ENCODE measurements around the gene DISP2.

Gene DISP2

DNA sequence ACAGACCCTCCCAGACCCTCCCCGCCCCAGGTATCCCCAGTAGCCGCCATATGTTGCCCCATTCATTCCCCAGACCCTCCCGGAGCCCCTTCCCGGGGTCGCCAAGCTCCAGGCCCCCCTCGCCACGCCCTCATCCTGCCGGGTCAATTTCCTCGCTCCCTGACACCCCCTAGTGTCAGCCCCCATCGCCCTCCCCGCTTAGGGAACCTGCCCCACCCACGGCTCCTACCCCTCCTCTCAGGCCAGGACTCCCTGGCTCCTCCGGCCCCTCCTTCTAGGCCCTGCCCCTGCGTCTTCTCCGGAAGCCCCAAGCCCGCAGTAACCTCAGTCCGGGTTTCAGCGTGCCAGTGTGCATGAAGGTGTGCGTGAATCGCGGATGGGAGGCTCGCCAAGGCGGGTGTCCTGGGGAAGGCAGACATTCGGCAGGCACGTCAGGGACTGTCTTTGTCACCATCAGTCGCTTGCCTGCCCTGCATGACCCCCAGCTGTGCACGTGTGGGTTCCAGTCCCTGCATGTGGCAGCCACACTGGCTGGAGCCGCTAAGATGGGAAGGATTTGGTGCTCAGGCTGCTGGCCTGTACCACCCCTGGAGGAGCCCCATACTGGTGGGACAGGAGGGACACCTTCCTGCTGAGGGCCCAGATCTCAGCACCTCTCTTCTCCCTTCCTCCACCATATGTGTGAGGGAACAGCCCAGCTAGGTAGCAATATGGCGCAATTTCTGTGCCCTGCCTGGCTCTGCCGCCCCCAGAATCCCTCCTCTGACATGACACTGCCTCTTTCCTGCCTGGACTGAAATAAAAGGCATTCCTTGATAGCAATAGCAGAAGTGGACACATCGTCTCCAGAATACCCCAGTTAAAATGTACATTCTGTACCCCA, 693 bp downstream of the DISP2 start:
- Histone ChIP-seq H3K9me3 (ENCODE audit: low read length) (no peaks in the 10 kb centered on the region), H3K9ac (ENCODE audit: low read length) (no peak overlapping the region), H3K27me3 (ENCODE audit: control insufficient read depth in 1 of 2, insufficient read depth in 2 of 2, low read length in 2 of 2) (peaks cover 0 to 7% of the 10 kb centered on the region in 2 donors), H3K4me3 (ENCODE audit: low read depth in 1 of 2, low read length in 2 of 2) (peak overlapping the region; percentile 31 to 57), H3K4me1 (ENCODE audit: insufficient read depth, low read length) (no peaks in the 10 kb centered on the region), H3K36me3 (ENCODE audit: insufficient read depth, low read length) (no peaks in the 10 kb centered on the region), H3K27ac (ENCODE audit: low read depth, low read length) (no peak overlapping the region)

DNA sequence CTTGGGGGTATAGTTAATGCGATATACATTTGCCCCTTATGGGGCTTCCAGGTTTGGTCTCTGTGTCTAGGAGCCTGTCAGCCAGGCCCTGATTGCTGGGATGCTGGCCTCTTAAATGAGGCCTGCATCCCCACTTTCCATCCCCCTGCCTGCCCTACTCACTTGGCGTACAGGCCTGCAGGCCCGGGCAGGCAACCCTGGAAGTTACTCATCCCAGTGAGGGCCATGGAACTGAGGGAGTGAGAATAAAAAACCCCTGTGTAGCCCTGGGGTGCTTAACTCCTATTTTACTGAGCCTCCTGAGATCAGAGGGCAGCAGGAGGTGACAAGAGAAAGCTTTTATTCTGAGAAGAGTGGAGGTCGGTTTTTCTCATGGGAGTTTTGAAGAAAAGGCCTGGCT, 2.0 kb downstream of the DISP2 start:
- no peak overlapping the region for H3K9ac ChIP-seq (ENCODE audit: low read length)
- H3K4me1 ChIP-seq (ENCODE audit: insufficient read depth, low read length): no peaks in the 10 kb centered on the region
- H3K9me3 ChIP-seq (ENCODE audit: low read length): no peaks in the 10 kb centered on the region
- peaks cover 0 to 7% of the 10 kb centered on the region in 2 donors for H3K27me3 ChIP-seq (ENCODE audit: control insufficient read depth in 1 of 2, insufficient read depth in 2 of 2, low read length in 2 of 2)
- no peak overlapping the region for H3K4me3 ChIP-seq (ENCODE audit: low read depth in 1 of 2, low read length in 2 of 2)
- H3K27ac ChIP-seq (ENCODE audit: low read depth, low read length): no peak overlapping the region
- no peaks in the 10 kb centered on the region for H3K36me3 ChIP-seq (ENCODE audit: insufficient read depth, low read length)

DNA sequence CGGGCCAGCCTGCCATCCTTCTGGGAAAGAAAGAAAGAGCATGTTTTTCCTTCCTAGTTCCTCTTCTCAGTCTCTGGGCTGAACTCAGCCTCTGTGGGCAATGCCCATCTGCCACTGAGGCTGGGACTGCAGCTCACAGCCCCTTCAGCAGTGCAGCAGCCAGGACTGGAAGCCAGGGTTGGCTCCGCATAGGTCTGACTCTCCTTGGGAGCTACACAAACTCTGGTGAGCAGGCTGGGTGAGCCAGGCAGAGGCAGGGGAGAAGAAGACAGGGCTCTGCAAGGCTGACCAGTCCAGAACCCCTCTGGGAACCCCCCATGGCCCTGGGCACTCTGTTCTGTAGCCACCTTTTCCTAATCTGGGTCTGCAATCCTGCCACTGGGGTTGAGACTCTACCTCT, 3.6 kb downstream of the DISP2 start:
- H3K4me3 ChIP-seq (ENCODE audit: low read depth in 1 of 2, low read length in 2 of 2): no peak overlapping the region
- H3K27ac ChIP-seq (ENCODE audit: low read depth, low read length): no peak overlapping the region
- peaks cover 3% of the 10 kb centered on the region for H3K4me1 ChIP-seq (ENCODE audit: insufficient read depth, low read length)
- peaks cover 0 to 7% of the 10 kb centered on the region in 2 donors for H3K27me3 ChIP-seq (ENCODE audit: control insufficient read depth in 1 of 2, insufficient read depth in 2 of 2, low read length in 2 of 2)
- H3K36me3 ChIP-seq (ENCODE audit: insufficient read depth, low read length): no peaks in the 10 kb centered on the region
- no peak overlapping the region for H3K9ac ChIP-seq (ENCODE audit: low read length)
- H3K9me3 ChIP-seq (ENCODE audit: low read length): no peaks in the 10 kb centered on the region

DNA sequence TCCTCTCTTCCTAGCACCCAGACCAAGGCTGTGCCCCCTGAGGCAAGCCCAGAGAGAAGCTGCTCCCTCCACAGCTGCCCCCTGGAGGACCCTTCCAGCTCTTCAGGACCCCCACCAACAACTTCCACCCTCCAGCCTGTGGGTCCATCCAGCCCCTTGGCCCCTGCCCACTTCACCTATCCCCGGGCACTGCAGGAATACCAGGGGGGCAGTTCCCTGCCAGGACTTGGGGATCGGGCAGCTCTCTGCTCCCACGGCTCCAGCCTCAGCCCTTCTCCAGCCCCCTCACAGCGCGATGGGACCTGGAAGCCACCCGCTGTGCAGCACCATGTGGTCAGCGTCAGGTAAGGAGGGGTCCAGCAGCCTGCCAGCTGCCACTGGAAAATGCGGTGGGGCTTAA, 5.6 kb downstream of the DISP2 start:
- no peak overlapping the region for H3K4me3 ChIP-seq (ENCODE audit: low read depth in 1 of 2, low read length in 2 of 2)
- H3K4me1 ChIP-seq (ENCODE audit: insufficient read depth, low read length): peaks cover 20% of the 10 kb centered on the region
- no peaks in the 10 kb centered on the region for H3K9me3 ChIP-seq (ENCODE audit: low read length)
- H3K27me3 ChIP-seq (ENCODE audit: control insufficient read depth in 1 of 2, insufficient read depth in 2 of 2, low read length in 2 of 2): peaks cover 0 to 5% of the 10 kb centered on the region in 2 donors
- no peak overlapping the region for H3K9ac ChIP-seq (ENCODE audit: low read length)
- H3K27ac ChIP-seq (ENCODE audit: low read depth, low read length): no peak overlapping the region
- H3K36me3 ChIP-seq (ENCODE audit: insufficient read depth, low read length): no peaks in the 10 kb centered on the region

DNA sequence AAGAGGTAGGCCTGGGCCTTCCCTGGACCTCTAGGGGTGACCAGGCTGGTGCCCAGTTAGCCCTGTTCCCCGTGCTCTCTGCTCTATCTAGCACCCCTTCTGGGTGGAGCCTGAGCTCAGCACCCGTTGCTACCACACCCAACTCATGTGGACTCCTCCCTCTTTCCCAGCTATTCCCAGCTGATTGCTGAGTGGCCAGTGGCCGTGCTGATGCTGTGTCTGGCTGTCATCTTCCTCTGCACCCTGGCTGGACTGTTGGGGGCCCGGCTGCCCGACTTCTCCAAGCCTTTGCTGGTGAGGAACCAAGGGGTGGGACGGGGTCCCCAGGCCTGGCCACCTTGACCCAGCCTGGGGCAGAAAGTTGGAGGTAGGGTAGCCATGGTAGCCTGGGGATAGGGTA, 6.2 kb downstream of the DISP2 start:
- Histone ChIP-seq H3K27me3 (ENCODE audit: control insufficient read depth in 1 of 2, insufficient read depth in 2 of 2, low read length in 2 of 2) (no peaks in the 10 kb centered on the region), H3K4me3 (ENCODE audit: low read depth in 1 of 2, low read length in 2 of 2) (no peak overlapping the region), H3K9me3 (ENCODE audit: low read length) (no peaks in the 10 kb centered on the region), H3K4me1 (ENCODE audit: insufficient read depth, low read length) (peaks cover 20% of the 10 kb centered on the region), H3K36me3 (ENCODE audit: insufficient read depth, low read length) (no peaks in the 10 kb centered on the region), H3K27ac (ENCODE audit: low read depth, low read length) (no peak overlapping the region), H3K9ac (ENCODE audit: low read length) (no peak overlapping the region)

DNA sequence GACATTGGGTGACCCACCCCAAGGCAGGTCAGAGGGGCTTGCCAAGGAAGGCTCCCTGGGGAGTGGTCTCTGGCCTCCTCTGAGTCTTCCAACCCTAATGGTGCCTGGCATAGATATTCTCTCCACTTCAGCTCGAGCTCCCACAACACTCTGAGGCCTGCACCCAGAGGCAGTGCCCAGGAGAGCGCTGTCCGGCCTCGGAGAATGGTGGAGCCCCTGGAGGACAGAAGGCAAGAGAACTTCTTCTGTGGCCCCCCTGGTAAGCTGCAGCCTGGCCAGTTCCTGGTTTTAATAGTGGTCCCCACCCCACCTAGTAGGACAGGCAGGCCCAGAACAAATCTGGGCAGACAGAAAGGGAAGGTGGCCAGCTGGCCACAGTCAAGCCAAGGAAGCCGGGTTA, 7.0 kb downstream of the DISP2 start:
- H3K4me1 ChIP-seq (ENCODE audit: insufficient read depth, low read length): peaks cover 20% of the 10 kb centered on the region
- no peaks in the 10 kb centered on the region for H3K27me3 ChIP-seq (ENCODE audit: control insufficient read depth in 1 of 2, insufficient read depth in 2 of 2, low read length in 2 of 2)
- H3K4me3 ChIP-seq (ENCODE audit: low read depth in 1 of 2, low read length in 2 of 2): no peak overlapping the region
- no peaks in the 10 kb centered on the region for H3K36me3 ChIP-seq (ENCODE audit: insufficient read depth, low read length)
- no peaks in the 10 kb centered on the region for H3K9me3 ChIP-seq (ENCODE audit: low read length)
- no peak overlapping the region for H3K9ac ChIP-seq (ENCODE audit: low read length)
- no peak overlapping the region for H3K27ac ChIP-seq (ENCODE audit: low read depth, low read length)

DNA sequence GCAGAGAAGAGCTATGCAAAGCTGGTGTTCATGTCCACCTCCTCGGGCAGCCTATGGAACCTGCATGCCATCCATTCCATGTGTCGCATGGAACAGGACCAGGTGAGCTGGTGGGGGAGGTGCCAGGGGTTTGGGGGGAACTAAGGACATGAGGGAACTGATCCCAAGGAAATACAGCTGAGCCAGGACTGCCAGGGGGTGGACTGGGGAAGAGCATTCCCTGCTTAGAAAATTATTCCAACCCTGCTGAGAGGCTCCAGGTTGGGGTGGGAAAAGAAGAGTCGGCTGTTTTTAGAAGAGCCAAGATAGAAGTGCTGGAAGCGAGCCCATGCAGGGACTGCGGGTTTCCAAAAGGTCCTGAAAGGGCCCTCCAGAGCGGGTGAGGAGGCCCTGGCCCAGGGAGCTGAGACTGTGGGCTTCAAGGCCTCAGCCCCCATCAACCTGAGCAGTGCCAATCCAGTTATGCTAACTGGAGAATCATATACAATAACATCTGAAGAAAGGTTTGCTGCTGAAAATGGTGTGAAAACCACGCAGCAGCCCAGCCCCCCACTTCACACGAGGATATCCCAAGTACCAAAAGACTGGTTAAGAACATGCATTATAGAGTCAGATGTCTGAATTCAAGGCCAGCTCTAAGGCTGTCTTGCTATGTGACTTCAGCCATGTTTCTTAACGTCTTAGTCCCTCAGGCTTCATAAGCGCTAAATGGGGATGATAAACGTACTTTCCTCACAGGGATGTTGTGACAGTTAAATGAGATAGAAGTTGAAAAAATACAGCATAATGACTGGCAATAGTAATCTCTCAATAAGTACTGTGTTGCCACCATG, 7.8 kb downstream of the DISP2 start:
- Histone ChIP-seq H3K4me3 (ENCODE audit: low read depth in 1 of 2, low read length in 2 of 2) (no peak overlapping the region), H3K36me3 (ENCODE audit: insufficient read depth, low read length) (no peaks in the 10 kb centered on the region), H3K27me3 (ENCODE audit: control insufficient read depth in 1 of 2, insufficient read depth in 2 of 2, low read length in 2 of 2) (no peaks in the 10 kb centered on the region), H3K9me3 (ENCODE audit: low read length) (no peaks in the 10 kb centered on the region), H3K4me1 (ENCODE audit: insufficient read depth, low read length) (peaks cover 20% of the 10 kb centered on the region), H3K9ac (ENCODE audit: low read length) (no peak overlapping the region), H3K27ac (ENCODE audit: low read depth, low read length) (peak overlapping the region; percentile 54)

DNA sequence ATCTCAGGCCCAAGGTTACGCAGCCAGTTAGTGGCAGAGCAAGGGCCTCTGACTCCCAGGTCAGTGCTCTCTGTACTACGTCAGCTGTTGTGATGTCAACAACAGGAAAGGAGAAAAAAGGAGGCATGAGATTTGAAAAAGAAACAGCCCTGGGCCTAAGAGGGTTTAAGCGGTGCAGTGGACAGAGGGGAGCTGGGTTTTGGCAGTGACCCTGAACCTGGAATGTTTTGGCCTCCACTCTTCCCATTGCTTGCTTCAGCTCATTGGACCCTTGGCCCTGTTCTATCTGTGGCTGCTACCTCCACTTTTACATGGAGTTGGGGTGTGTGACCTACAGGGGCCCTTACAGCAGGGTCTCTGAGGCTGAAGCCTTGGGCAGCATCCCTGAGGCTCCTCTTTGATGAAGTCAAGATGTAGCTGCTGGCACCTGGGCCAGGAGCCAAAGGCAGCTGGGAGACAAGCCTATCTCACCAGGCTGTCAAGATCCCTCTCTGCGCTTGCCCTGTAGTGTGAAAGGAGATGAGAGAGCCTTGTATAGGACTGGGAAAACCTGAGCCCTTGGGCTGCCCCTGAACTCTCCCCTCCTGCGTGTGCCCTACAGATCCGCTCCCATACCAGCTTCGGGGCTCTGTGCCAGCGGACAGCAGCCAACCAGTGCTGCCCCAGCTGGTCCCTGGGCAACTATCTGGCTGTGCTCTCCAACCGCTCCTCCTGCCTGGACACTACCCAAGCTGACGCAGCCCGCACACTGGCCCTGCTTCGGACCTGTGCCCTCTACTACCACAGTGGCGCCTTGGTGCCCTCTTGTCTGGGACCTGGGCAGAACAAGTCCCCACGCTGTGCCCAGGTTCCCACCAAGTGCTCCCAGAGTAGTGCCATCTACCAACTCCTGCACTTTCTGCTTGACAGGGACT, 8.7 kb downstream of the DISP2 start:
- Histone ChIP-seq H3K9me3 (ENCODE audit: low read length) (no peaks in the 10 kb centered on the region), H3K4me3 (ENCODE audit: low read depth in 1 of 2, low read length in 2 of 2) (no peak overlapping the region), H3K27ac (ENCODE audit: low read depth, low read length) (peak overlapping the region; percentile 54), H3K9ac (ENCODE audit: low read length) (peak overlapping the region; percentile 25), H3K4me1 (ENCODE audit: insufficient read depth, low read length) (peaks cover 20% of the 10 kb centered on the region), H3K36me3 (ENCODE audit: insufficient read depth, low read length) (no peaks in the 10 kb centered on the region), H3K27me3 (ENCODE audit: control insufficient read depth in 1 of 2, insufficient read depth in 2 of 2, low read length in 2 of 2) (no peaks in the 10 kb centered on the region)

DNA sequence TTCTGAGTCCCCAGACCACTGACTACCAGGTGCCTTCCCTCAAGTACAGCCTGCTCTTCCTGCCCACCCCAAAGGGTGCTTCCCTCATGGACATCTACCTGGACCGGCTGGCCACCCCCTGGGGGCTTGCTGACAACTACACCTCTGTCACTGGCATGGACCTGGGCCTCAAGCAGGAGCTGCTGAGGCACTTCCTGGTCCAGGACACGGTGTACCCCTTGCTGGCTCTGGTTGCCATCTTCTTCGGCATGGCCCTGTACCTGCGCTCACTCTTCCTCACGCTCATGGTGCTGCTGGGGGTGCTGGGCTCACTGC, 9.3 kb downstream of the DISP2 start:
- Histone ChIP-seq H3K4me1 (ENCODE audit: insufficient read depth, low read length) (peaks cover 20% of the 10 kb centered on the region), H3K36me3 (ENCODE audit: insufficient read depth, low read length) (no peaks in the 10 kb centered on the region), H3K9me3 (ENCODE audit: low read length) (no peaks in the 10 kb centered on the region), H3K4me3 (ENCODE audit: low read depth in 1 of 2, low read length in 2 of 2) (peak overlapping the region in 1 of 2 donors; percentile 55), H3K9ac (ENCODE audit: low read length) (peak overlapping the region; percentile 25), H3K27me3 (ENCODE audit: control insufficient read depth in 1 of 2, insufficient read depth in 2 of 2, low read length in 2 of 2) (no peaks in the 10 kb centered on the region), H3K27ac (ENCODE audit: low read depth, low read length) (peak overlapping the region; percentile 40)

DNA sequence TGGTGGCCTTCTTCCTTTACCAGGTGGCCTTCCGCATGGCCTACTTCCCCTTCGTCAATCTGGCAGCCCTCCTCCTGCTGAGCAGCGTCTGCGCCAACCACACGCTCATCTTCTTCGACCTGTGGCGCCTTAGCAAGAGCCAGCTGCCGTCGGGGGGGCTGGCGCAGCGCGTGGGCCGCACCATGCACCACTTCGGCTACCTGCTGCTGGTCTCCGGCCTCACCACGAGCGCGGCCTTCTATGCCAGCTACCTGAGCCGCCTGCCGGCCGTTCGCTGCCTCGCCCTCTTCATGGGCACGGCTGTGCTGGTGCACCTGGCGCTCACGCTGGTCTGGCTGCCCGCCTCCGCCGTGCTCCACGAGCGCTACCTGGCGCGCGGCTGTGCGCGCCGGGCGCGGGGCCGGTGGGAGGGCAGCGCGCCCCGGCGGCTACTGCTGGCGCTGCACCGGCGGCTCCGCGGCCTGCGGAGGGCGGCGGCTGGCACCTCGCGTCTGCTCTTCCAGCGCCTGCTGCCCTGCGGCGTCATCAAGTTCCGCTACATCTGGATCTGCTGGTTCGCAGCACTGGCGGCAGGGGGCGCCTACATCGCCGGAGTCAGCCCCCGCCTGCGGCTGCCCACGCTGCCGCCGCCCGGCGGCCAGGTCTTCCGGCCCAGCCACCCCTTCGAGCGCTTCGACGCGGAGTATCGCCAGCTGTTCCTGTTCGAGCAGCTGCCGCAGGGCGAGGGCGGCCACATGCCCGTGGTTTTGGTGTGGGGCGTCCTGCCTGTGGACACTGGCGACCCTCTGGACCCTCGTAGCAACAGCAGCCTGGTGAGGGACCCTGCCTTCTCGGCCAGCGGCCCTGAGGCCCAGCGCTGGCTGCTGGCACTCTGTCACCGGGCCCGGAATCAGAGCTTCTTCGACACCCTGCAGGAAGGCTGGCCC, 9.9 kb downstream of the DISP2 start:
- H3K9ac ChIP-seq (ENCODE audit: low read length): peak overlapping the region; percentile 25
- no peaks in the 10 kb centered on the region for H3K27me3 ChIP-seq (ENCODE audit: control insufficient read depth in 1 of 2, insufficient read depth in 2 of 2, low read length in 2 of 2)
- no peaks in the 10 kb centered on the region for H3K9me3 ChIP-seq (ENCODE audit: low read length)
- H3K4me1 ChIP-seq (ENCODE audit: insufficient read depth, low read length): peaks cover 20% of the 10 kb centered on the region
- H3K27ac ChIP-seq (ENCODE audit: low read depth, low read length): peak overlapping the region; percentile 40
- peak overlapping the region; percentile 47 to 55 for H3K4me3 ChIP-seq (ENCODE audit: low read depth in 1 of 2, low read length in 2 of 2)
- no peaks in the 10 kb centered on the region for H3K36me3 ChIP-seq (ENCODE audit: insufficient read depth, low read length)
